Measurements from ENCODE around the gene WHAMM. TPM values are rescaled to one million over a fixed set of nuclear protein-coding genes. Genes with fewer than 3 reads are reported as not detected.
"Not testable (repeated sequence)": the region's sequence is repeated elsewhere in the genome, so short reads cannot be mapped to it uniquely, and the experiment has no call there.

The WHAMM gene
- total RNA-seq, 1 experiment from 2014 or later: 7.0 TPM

DNA sequence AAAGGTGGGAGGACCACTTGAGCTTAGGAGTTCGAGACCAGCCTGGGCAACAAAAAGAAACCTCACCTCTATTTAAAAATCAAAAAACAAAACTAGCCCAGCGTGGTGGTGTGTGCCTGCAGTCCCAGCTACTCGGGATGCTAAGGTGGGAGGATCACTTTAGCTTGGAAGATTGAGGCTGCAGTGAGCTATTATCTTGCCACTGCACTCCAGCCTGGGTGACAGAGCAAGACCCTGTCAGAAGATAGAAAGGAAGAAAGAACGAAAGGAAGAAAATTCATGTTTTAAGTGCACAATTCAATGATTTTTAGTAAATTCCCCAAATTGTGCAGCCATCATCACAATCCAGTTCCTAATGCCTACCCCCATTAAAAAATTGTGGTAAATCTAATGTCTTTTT, 11.3 kb upstream of the WHAMM start:
- no peak for DNase-seq (ENCODE audit: low read depth)
- in situ Hi-C loops (cut with HindIII; ENCODE audit: low pct_unique_long_range_greater_than_20kb, low sequenced_read_pairs): no loop called here

DNA sequence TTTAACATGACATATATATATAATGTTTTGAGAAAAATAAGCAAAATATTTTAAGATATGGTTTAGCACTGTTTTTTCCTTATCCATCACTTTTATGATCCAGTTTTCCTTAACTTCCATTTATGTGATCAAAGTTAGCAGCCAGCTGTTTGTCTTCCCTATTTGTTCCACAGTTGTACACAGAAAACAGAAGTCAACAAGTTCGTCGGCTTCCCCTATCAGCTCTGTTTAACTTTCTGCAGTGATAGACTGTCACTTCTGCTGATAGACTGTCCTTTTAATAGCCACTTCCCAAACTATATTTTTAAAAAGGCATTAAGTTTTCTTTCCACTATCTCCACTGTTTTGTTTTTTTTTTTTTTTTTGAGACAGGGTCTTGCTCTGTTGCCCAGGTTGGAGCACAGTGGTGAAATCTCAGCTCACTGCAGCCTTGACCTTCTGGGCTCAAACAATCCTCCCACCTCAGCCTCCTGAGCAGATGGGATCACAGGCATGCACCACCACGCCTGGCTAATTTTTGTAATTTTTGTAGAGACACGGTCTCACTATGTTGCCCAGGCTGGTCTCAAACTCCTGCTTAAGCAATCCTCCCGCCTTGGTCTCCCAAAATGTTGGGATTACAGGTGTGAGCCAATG, 10.8 kb upstream of the WHAMM start:
- in situ Hi-C loops (cut with HindIII; ENCODE audit: low pct_unique_long_range_greater_than_20kb, low sequenced_read_pairs): no loop called here
- DNase-seq (ENCODE audit: low read depth): no peak

DNA sequence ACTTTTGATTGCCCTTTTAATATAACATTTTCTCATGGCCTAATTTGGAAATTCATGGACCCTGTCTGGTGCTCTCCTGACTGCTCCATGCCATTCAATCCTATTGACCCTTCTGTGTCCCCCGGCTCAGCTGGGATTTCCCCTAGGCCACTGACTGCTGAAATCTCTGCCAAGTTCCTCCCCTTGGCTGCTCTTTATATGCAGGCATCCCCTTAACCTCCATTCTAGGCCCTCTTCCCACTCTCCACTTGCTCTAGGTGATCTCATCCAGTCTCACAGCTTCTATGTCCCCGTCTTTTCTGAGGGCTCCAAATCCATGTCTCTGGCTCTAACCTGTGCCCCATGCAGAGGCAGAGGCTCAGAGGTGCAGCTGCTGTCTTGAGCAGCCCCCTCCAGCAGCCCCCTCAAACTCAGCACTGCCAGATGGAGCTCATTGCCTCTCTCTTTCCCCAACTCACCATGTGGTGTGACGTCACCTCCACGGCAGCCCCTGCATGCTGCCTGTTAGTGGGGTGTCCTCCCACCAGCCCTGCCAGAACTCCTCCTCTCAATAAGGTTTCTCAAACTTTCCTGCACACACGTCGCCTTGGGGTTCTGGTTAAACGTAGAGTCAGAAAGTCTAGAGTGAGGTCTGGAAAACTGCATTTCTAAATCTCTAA, 10.1 kb upstream of the WHAMM start:
- in situ Hi-C loops (cut with HindIII; ENCODE audit: low pct_unique_long_range_greater_than_20kb, low sequenced_read_pairs): no loop called here
- DNase-seq (ENCODE audit: low read depth): no peak

DNA sequence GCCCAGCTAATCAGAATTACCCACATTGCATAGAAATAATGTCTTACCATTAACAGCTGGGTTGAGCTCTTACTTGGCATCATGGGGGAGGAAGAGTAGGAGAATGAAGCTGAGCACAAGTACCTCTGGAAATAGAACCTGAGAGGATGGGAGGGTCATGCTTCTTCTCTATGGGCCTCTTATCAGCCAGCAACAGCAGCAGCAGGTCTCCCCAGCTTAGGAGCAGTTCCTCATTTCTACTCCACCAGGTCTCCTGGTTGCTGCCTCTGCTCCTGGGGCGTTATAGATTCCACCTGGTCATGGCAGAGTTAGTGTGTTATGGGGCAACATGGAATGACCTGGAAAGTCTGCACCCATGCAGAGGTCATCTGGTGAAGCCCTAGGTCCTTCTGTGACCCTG, 6.9 kb upstream of the WHAMM start:
- DNase-seq (ENCODE audit: low read depth): no peak
- in situ Hi-C loops (cut with HindIII; ENCODE audit: low pct_unique_long_range_greater_than_20kb, low sequenced_read_pairs): loop anchor here (10.0 kb wide), 1 partner anchor 62 kb away; no protein-coding TSS in a partner anchor

DNA sequence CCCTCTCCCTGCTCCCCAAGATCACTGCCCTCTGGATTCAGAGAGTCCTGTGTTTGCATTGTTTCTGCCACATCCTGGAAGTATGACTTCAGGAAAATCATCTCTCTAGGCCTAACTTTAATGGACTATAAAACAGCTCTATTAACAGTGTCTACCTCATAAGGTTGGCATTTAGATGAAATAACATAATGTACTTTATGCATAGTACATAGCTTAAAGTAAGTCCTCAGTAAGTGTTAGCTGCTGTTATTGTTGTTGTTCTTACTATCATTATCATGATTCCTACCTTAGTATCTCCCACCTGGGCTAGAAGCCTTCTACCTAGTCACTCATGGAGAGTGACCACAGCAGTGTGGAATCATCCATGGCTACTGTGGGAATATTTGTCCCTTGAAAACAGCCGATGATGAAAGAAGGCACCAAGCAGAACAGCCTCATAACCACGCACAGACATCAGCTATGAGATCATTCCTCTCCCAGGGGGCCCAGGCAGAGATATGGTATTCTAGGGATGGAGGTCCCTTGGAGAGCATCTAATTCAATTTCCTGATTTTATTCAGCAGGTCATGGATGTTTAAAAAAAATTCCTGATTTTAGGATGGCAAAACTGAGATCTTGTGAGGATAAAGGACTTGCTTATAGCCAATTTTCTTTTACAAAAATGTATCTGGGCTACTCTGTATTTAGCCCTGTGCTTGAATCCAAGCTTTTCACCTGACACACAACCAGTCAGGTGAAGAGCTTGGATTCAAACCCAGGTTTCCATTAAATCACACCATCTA, 5.4 kb upstream of the WHAMM start:
- in situ Hi-C loops (cut with HindIII; ENCODE audit: low pct_unique_long_range_greater_than_20kb, low sequenced_read_pairs): loop anchor here (10.0 kb wide), 1 partner anchor 61 kb away; no protein-coding TSS in a partner anchor
- peak; percentile 10 for DNase-seq (ENCODE audit: low read depth)

DNA sequence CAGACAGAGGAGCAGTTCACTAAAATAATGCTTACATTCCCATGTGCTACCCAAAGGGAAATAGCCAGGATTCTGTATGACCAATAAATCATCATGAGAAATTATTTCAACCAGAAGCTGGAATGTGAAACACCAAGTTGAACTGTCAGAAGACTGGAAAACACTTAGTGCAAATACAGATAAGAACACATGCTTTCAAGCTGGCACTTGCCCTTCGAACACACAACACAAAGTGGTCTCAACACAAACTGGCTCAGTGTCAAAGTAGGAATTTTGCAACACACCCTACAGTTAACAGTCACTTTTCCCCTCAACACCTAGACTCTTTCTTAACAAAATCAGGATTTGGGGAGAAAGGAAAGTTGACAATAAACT, 4.9 kb upstream of the WHAMM start:
- in situ Hi-C loops (cut with HindIII; ENCODE audit: low pct_unique_long_range_greater_than_20kb, low sequenced_read_pairs): loop anchor here (10.0 kb wide), 1 partner anchor 60 kb away; no protein-coding TSS in a partner anchor
- no peak for DNase-seq (ENCODE audit: low read depth)

DNA sequence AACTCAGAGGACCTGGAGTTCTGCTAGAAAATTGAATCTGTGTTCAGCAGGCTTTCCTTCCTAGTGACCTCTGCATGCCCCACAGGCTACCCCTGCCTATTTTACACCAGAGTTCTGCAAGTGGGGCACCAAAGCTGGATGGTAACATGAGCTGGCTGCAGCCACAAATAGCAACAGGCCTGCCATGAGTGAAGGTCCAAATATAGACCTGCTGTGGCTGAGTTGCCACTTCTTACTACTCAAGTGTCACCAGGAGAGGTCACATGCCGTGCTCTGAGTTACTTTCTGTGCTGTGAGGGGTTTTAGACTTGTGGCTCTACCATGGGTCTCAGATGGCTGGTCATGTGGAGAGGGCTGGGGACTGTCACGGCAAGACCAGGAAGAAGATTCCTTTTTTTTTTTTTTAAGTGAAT, 3.4 kb upstream of the WHAMM start, which contains the start of gene FSD2:
Gene FSD2 (minus strand): TSS at position 76 of the 413 bp plus-strand sequence. CDS start 18,679 bp downstream, outside the sequence.
- in situ Hi-C loops (cut with HindIII; ENCODE audit: low pct_unique_long_range_greater_than_20kb, low sequenced_read_pairs): loop anchor here (10.0 kb wide), 1 partner anchor 59 kb away; no protein-coding TSS in a partner anchor
- DNase-seq (ENCODE audit: low read depth): peak; percentile 85

DNA sequence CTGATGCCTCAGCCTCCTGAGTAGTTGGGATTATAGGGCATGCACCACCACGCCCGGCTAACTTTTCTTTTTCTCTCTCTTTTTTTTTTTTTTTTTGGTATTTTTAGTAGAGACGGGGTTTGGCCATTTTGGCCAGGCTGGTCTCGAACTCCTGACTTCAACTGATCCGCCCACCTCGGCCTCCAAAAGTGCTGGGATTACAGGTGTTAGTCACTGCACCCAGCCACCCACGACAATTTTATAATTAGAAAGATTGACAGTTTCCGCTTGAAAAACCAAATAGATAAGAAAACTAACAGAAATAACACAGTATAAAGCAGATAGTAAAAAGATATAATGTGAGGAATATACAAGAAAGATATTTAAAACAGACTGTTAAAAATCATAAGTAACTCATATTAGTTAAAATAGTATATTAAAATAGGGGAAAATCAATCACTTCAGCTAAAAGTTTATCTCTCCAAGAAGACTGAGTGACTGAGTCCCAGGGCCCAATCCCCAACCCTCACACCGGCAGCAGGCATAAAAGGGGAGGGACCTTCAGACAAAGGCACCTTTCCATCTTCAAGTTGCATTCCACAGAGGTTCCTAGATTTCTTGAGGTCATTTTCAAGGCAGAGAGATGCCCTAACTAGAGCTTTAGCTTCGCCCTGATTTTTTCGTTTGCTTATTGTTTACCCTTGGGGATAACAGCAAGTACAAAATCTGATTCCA, 1.4 kb upstream of the WHAMM start:
- no peak for DNase-seq (ENCODE audit: low read depth)
- in situ Hi-C loops (cut with HindIII; ENCODE audit: low pct_unique_long_range_greater_than_20kb, low sequenced_read_pairs): loop anchor here (10.0 kb wide), 1 partner anchor 57 kb away; no protein-coding TSS in a partner anchor

DNA sequence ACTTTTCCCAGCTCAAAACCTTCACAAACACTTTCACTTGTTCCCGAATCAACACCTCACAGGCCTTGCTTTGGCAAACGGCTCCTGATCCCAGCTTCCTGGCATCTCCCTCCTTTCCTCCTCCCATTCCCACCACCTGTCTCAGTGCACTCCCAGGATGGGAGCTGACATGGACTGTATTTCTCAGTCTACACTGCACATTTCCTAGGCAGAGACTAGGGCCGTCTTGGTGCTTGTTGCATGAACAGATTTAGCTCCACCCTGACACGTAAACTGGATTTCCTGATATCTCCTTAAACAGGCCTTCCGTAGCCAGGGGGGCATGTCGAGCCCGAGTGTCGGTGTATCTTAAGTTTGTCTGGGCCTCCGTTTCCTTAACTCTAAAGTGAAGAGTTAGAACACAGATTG, 790 bp upstream of the WHAMM start:
- DNase-seq (ENCODE audit: low read depth): peak; percentile 61
- in situ Hi-C loops (cut with HindIII; ENCODE audit: low pct_unique_long_range_greater_than_20kb, low sequenced_read_pairs): loop anchor here (10.0 kb wide), 1 partner anchor 56 kb away; no protein-coding TSS in a partner anchor

DNA sequence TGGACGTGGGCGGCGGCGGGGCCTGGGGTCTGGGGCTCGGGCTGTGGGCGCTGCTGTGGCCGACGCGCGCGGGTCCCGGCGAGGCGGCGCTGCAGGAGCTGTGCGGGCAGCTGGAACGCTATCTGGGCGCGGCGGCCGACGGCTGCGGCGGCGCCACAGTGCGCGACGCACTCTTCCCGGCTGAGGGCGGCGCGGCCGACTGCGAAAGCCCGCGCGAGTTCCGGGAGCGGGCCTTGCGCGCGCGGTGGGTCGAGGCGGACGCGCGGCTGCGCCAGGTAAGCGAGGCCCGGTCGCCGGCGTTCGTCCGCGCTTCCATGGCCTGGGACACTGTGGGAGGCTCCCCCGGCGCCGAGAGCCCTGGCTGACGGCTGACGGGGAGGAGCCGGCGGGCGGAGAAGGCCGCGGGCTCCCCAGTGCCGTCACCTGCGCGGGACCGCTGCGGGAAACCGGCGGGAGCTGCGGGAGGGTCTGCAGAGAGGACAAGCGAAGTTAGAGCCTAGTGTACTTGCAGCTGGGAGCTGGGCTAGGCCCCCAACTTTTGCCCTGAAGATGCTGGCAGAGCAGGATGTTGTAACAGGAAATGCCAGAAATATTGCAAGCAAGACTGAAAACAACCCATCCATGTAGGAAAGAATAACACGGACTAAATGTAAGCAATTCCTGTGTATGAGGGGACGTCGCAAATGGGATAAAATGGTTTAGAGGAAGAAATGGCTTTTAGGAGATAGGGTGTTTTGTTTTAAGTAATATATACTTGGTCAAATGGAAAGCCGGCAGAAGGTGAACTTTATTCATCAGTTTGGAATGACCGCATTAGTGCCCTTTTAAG, 847 bp downstream of the WHAMM start:
- peak; percentile 60 for DNase-seq (ENCODE audit: low read depth)
- in situ Hi-C loops (cut with HindIII; ENCODE audit: low pct_unique_long_range_greater_than_20kb, low sequenced_read_pairs): no loop called here

DNA sequence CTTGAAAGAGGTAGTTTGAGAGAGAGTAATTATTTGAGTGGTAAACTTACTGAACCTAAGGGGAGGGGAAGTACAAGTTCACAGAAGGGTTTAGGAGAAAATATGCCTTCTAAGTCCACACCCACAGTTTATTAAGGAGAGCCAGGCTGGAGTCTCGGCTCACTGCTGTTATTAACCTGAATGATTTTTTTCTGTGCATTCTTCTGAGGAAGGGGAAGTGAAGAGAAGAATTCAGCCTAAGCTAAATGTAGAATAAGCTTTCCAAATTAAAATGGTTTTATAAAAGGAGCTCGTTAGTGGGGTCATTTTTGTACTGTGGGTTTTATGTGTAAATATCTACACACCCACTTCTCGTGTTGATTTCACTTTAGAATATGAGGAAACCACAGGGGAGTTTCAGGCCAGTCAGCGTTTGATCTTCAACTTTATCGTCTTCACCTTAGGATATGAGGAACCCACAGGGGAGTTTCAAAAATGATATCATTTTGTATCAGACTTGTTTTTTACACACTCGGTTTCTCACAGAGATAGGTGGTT, 1.5 kb downstream of the WHAMM start:
- in situ Hi-C loops (cut with HindIII; ENCODE audit: low pct_unique_long_range_greater_than_20kb, low sequenced_read_pairs): no loop called here

DNA sequence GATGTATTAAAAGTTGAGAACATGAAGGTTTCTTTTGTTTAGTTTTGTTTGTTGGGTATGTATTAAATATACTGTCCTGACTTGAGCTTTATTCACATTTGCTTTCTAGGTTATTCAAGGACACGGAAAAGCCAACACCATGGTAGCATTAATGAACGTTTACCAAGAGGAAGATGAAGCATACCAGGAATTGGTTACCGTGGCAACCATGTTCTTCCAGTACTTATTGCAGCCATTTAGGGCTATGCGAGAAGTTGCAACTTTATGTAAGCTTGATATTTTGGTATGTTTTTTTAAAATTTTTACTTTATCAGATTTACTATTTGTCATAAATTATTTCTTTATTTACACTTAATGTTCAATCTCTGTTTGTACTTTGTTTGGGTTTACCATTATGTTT, 3.6 kb downstream of the WHAMM start:
- in situ Hi-C loops (cut with HindIII; ENCODE audit: low pct_unique_long_range_greater_than_20kb, low sequenced_read_pairs): no loop called here
- DNase-seq (ENCODE audit: low read depth): no peak

More for the DNA sequence above, 1.5 kb downstream of the WHAMM start:
- no peak for DNase-seq (ENCODE audit: low read depth)

DNA sequence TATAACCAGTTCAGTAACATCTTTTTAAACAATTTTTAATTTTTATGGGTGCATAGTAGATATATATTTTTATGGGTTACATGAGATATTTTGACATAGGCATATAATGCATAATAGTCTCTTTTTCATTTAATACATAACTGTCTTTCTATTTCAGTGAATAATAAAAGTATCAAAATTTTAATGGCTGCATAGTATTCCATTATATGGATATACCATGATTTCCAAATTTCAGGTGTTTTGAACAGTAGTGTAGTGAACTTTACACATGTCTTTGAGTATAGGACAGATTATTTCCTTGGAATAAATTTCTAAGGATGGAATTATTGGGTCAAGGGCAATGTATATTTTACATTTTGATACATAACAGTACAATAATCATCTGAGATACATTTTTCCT, 10.7 kb downstream of the WHAMM start:
- no peak for DNase-seq (ENCODE audit: low read depth)
- in situ Hi-C loops (cut with HindIII; ENCODE audit: low pct_unique_long_range_greater_than_20kb, low sequenced_read_pairs): no loop called here

DNA sequence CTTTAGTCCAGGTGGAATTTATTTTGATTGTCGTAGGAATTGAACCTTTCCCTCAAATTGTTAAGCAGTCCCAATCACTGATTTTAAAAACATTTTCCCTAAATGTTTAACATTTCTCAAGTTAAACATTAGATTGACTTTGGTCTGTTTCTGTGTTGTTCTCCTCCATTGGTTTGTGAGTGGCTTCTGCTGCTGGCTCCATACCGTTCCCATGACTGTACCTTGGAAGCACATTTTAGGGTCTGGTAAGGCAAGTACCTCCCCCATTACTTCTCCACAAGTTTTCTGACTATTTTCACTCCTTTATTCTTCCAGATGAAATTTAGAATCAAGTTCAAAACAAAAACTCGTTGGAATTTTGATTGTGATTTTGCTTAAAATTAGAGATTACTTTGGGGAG, 12.0 kb downstream of the WHAMM start:
- in situ Hi-C loops (cut with HindIII; ENCODE audit: low pct_unique_long_range_greater_than_20kb, low sequenced_read_pairs): not testable (repeated sequence)
- peak; percentile 53 for DNase-seq (ENCODE audit: low read depth)

DNA sequence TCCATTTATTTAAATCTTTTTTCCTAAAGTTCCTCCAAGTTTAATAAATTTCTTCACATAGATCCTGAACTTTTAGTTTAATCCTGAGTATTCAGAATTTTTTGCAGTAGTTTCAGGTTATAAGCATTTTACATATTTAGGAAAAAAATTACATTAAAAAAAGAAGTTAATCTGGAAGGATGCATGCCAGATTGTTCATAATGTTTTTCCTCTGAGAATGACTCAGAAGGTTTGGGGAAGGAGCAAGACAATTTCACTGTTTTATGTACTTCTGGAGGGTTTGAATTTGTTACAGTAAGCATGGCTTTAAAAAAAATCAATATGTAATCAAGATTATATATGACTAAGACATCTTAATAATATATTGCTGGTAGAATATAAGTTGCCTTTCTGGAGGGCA, 12.4 kb downstream of the WHAMM start:
- DNase-seq (ENCODE audit: low read depth); in situ Hi-C loops (cut with HindIII; ENCODE audit: low pct_unique_long_range_greater_than_20kb, low sequenced_read_pairs): not testable (repeated sequence)

DNA sequence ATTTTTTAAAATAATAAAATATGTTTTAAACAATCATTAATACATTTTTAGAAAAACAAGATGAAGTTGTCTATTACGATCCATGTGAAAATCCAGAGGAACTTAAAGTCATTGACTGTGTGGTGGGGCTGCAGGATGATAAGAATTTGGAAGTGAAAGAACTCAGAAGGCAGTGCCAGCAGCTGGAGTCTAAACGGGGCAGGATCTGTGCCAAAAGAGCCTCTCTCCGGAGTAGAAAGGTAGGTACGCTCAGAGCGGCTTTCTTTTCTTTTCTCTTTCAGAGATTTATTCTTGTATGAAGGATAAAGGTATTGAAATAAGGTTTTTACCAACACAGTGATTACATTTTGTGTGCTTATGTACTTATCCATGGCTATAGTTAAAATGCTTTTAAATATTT, 13.6 kb downstream of the WHAMM start:
- in situ Hi-C loops (cut with HindIII; ENCODE audit: low pct_unique_long_range_greater_than_20kb, low sequenced_read_pairs): no loop called here
- DNase-seq (ENCODE audit: low read depth): no peak

DNA sequence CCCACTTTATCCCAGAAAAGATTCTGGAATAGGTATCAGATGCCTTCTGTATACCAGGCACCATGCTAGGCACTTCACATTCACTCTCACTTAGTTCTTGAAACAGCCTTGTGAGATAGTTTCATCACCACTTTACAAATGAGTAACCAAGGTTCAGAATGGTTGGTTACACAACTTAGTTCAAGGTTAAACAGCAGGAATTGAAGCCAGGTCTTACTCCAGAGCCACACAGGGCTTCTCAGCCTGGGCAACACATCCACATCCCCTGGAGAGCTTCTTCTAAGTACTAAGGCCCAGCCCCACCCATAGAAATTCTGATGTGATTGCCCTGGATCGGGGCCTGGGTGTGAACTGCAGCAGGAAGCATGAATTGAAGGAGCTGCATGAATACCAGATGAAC, 18.6 kb downstream of the WHAMM start:
- peak; percentile 66 for DNase-seq (ENCODE audit: low read depth)
- in situ Hi-C loops (cut with HindIII; ENCODE audit: low pct_unique_long_range_greater_than_20kb, low sequenced_read_pairs): no loop called here

Data from Caki2 (cell line).